CD4-positive, alpha-beta T cell treated with Interleukin-6 for 4 hours (primary cell): ENCODE measurements around the gene NAA60.
"Not testable (repeated sequence)": the region's sequence is repeated elsewhere in the genome, so short reads cannot be mapped to it uniquely, and the experiment has no call there.

Experiments used
- DNase-seq: peaks from one replicate; pipeline ENCODE4 v3.0.0-alpha.2; 2020; ENCODE audit warnings: mixed read lengths

Gene NAA60

DNA sequence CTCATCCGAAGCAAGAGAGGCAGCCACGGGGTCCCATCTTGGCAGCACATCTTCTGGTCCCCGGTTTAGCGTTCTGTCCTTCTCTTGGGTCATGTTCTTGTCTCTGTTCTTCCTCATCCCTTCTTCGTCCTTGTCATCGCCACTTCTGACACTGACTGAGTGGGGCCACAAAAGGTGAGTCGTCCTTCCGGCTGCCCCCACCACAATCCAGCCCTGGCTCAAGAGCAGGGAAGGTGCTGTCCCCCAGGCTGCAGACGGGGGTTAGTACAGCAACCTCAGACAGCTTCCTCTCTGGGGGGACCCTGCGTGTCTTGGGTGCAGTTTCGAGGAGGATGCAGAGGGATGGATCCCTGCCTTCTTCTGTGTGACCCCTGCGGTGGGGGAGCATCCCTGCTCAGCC, 21.8 kb downstream of the NAA60 start:
- DNase-seq: no peak

DNA sequence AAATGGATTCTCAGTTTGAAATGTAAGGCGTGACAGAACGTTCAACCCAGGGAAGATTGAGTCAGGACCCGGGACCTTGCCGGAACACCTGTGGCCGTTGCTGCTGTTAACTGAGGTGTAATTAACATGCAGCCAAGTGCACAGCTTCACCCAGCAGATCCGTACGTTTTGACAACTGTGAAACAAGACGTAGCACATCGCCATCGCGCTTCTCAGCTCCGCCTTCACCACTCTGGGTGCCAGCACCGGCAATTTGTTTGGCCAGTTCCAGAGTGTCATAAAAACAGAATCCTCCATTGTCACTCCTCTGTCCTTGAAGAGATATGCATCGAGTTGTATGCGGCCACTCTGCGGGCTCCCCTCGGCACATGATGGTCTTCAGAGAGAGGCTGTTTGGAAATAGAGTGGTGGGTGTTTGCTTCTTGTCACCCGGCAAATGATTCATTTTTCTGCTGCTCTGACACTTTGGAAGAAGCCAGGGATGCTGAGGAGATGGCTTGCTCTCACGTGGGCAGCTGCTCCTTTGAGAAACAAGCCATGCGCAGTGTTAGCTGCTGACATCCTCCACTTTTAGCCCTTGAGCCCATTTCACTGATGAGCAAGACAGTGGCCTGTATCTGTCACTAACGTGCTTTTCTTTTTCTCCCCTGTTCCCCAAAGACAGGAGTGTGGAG, 22.6 kb downstream of the NAA60 start:
- no peak for DNase-seq

DNA sequence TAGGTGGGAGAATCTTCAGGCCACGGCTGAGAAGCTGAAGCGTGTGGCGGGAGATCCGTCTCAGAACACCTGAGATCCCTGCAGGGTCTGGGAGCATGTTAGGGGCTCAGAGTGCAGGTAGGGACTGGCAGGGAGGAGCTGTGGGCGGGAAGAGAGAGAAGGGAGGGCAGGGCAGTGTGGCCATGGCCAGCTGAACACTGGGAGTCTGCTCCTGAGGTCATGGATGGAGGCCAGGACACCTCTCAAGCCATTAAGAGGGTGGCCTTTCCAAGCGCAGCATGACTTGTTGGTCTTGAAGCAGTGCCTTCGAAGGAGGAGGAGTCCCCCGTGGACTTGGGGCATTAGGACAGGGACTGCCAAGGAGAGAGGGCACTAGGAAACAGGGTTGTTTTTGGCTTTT, 23.7 kb downstream of the NAA60 start:
- DNase-seq: no peak

- DNase-seq: no peak
Measured at GRCh38 chr16:3467921-3468320, 24.4 kb downstream of the NAA60 start.

DNA sequence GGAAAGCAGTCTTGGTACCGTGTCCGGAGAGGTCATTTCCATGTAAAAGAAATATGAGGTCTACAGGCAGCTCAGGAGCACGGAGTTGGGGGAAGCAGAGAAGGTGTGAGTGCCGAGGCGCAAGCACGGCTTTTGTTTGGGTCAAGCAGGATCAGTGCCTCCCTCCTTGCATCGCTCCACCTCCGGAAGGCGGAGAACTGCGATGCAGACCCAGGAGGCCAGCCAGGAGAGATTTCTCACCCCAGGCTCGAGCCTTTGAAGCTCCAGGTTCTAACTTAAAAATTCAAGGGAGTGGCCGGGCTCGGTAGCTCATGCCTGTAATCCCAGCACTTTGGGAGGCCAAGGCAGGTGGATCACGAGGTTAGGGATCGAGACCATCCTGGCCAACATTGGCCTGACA, 25.0 kb downstream of the NAA60 start:
- DNase-seq: no peak

DNA sequence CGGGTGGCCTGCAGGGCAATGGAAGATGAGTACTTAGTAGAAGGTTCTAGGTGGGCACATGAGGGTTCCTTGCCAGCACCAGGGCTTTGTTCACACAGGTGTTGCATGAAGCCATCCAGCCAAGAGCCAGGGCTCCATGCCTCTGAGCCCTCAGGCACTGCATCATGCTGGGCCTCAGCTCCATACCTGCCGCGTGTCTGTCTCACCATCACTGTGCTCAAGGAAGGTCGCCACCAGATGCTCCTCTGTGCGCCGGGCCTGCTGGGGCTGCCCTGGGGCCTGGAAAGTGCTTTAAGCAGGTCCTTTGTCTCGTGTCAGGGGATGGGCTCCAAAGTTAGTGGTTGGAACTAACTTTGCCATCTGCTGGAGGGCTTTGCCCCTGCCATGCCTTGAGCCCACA, 26.3 kb downstream of the NAA60 start:
- no peak for DNase-seq

DNA sequence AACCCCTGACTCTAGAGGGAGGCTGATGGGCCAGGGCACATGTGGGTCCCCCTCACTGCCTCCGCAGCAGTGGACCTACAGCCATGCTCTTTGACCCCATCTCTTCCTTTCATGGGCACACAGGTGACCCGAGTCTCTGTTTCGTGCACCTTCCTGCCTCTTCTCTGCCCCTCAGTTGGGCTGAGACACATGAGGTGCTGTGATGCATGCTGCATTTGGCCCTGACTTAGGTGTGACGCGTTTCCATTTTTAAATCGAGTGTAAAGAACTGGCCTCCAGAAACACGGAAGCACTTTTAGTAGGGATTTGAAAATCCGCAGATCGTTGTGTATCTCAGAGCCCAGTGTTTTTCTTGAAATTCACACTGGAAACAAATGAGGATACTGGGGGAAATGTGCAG, 27.2 kb downstream of the NAA60 start:
- DNase-seq: no peak

DNA sequence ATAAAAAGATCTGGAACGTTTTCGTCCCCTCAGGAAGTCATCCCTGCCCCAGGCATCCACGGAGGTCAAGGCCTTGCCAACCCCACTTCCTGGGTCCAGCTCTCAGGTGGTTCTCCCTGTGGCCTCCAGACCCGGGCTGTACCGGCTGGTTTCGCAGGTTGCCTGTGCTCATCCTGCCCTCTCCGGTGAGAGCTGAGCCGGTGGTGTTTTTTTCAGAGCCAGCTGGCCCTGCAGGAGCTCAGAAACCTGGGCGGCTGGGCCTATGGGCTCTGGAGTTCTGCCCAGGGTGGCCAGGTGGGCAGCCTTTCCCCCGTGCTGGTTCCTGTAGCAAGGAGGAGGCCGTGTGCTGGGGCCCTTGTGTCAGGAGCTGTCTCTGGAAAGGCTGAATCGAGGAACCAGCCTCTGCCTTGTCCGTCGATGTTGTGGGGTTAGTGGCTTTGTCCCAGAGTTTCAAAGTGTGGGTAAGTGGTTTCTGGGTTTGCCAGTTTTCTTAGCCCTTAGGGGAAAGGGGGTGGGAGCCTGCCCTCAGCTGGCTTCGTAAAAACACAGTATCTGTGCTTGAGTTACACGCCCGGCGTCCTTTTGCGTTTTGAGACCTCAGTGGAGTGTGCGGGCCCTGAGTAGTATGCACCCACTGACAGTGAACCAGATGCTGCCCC, 28.2 kb downstream of the NAA60 start:
- DNase-seq: no peak

GRCh38 chr16:3472878-3473595, 29.6 kb downstream of the NAA60 start:
- no peak for DNase-seq

DNA sequence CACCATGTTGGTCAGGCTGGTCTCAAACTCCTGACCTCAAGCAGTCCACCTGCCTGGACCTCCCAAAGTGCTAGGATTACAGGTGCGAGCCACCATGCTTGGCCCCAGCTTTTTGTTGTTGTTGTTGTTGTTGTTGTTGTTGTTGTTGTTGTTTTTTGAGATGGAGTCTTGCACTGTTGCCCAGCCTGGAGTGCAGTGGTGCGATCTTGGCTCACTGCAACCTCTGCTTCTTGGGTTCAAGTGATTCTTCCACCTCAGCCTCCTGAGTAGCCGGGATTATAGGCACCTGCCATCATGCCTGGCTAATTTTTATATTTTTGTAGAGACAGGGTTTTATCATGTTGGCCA, 30.1 kb downstream of the NAA60 start:
- DNase-seq: not testable (repeated sequence)

DNA sequence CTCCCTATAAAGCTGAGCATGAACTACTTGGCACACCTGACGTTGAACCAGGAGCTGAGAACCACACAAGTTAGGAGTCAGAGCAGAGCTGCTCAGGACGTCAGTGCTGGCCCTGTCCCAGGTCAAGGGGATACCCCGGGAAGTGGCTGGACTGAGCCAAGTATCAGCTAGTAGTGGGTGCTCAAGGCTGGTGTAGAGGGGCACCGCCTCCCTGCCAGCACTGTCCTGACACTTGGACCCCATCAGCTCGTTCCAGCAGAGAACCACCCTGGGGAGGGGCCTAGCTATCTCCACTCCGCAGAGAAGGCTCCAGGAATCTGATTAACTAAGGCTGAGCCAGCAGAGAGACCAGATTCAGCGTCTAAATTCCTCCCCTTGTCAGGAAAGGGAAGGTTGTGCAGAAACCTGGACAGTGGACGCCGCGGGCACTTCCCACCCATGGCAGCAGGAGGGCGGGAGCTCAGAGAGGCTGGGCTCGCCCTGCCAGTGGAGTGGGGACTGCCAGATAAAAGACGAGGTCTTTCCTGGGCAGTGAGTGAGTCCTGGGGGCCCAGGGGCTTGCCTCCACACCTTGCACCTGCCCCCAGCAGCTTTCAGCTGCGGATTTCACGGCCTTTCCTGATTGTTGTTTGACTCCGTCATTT, 30.8 kb downstream of the NAA60 start:
- DNase-seq: no peak

GRCh38 chr16:3474870-3475269, 31.4 kb downstream of the NAA60 start:
- not testable (repeated sequence) for DNase-seq

DNA sequence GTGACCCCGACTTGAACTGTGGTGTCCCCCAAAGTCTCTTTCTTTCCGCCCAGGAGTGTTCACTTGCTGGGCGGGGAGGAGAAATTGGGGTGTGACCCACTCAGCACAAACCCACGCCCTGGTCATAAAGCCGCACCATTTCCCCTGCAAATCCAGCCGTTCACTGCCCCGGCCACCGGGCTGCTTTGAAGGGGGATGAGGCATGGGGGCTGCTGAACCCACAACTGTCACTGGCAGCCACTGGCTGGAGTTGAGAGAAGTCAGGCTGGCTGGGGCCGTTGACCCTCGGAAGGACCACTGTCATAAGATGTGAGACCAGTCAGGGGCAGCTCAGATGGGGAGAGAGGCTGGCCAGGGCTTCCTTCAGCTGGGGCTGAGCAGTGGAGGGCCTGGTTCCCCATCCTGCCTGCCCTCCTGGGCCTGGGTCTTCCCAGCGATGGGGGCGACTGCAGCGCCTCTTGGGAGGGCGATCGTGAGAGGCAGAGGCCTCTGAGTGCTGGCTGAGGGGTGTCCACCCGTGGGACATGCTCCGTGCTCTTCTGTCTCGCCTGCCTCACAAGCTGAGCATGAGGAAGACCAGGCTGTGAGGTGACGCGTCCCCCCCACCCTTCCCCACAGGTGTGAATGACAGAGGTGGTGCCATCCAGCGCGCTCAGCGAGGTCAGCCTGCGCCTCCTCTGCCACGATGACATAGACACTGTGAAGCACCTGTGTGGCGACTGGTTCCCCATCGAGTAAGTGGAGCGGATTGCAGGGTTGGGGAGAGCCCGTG, 32.3 kb downstream of the NAA60 start:
- no peak for DNase-seq

GRCh38 chr16:3476409-3476808, 32.9 kb downstream of the NAA60 start:
- DNase-seq: no peak

- no peak for DNase-seq
Measured at GRCh38 chr16:3478242-3478925, 34.9 kb downstream of the NAA60 start.

DNA sequence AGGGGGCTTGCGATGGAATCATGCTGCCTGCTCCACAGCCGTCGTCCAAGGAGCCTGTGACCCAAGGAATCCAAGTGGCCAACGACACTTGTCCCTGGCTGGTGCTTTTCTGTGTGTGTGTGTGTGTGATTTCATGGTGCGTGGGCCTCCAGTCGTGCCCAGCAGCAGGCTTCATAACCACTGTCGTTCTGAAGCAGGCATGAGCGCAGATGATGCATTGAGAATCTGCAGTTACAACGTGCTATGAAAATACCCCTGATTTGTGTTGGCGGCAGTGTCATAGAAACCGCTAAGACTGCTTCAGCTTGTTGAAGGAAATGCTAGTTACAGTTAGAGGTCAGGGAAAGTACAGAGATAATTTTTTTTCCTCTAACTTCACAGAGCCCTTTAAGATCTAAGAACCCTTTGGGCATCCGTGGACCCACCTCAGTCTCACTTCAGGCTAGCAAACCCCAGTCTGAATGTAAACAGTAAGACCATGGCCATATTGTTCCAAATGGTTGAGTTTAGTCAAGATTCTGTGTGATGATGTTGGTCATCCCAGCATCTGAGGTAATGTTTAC, 36.3 kb downstream of the NAA60 start:
- DNase-seq: no peak

GRCh38 chr16:3480901-3481695, 37.6 kb downstream of the NAA60 start:
- no peak for DNase-seq

DNA sequence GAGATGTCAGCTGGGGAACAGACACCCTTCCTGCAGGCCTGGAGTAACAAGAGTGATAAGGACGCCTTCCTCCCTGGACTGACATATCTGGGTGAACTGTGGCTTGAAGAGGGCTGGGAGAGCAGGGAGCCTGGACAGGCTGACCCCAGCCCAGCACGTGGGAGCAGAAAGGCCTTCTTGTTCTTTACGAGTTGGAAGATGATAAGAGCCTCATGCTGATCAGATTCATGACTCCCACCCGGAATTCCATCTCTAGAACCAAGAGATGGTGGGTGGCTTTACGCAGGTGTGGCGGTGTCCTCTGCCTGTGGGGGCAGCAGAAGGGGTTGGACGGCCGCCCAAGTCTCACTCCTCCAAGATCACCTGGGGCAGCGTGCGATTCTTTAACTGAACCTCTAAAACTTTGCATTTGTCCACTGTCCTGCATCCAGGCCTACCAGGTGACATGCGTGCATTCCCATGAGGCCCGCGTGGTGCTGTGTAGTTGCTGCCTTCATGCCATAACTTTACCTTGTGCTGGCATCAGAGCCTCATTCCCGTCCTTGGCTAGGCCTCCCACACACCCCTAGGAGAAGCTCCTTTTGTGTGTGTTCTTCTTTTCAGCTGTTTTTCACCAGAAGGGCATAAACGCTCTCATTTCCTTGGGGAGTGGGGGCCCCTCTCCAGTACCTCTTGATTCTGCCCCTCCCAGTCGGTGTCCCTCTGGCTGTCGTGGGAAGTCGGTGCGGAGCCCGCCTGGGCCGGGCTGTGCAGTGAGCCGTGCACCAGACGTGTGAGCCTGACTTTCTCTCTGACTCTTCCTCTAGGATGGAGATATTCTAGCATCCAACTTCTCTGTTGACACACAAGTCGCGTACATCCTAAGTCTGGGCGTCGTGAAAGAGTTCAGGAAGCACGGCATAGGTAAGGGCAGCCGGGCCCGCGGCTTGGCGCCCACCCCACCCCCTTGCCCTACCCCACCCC, 38.5 kb downstream of the NAA60 start:
- no peak for DNase-seq

DNA sequence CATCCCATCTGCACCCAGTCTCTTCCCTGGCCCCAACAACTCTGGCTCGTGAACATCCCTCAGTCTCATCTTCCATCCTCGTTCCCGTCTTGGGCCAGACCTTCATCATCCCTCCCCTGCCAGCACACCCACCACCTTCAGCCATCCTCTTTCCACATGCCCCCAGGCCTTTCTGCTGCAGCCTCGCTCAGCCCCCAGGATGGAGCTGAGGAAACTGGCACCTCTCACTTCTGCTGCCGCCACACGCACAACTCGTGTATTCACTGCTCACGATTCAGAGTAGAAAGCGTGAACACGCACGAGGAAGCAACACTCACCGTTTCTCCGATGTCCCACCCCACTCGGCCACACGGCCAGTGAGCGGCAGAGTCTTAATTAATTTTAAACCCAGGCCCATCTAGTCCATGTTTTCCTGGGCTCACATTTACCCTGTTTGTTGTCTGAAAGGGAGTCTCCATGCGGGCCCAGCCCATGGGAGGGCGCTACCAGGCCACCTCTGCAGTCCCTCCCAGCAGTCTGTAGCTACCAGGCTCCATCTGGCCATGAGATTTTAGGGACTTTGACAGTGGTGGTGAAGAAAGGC, 39.3 kb downstream of the NAA60 start:
- DNase-seq: no peak
